ENCODE results near the gene STAT4. TPM values are rescaled to one million over a fixed set of nuclear protein-coding genes. Genes with fewer than 3 reads are reported as not detected.

The STAT4 gene
- total and polyA plus RNA-seq, 4 donors: 2.5 to 11.5 (median 5.6) TPM

DNA sequence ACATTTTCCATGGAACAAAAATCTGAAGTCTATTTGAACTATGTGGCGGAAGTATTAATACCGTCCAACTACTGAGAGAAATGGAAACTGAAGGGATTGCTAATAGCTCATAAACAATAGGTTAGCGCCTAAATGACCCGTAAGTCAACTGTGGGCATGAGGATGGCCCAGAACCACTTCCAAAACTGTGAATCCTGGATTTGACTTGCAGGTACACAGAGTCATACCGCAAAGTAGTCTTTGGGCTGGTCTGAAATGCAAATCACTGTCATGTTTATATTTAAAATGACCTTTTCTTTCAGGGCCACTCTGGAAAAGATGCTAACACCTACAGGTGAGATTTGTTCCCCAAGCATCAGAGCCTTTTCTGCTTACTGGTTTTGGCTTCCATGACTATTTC is 50.6 kb downstream of the STAT4 start:
- H3K9me3 ChIP-seq (ENCODE audit: control insufficient read depth in 4 of 4, insufficient read depth in 3 of 4, low read length in 3 of 4): no peaks in the 10 kb centered on the region
- DNase-seq (no peak), ATAC-seq (ENCODE audit: insufficient read depth, low FRiP score) (no peak)
- no peaks in the 10 kb centered on the region for H3K36me3 ChIP-seq (ENCODE audit: control insufficient read depth in 4 of 4, insufficient read depth in 4 of 4, low read length in 4 of 4)
- no peak overlapping the region for H3K9ac ChIP-seq (ENCODE audit: insufficient read depth in 1 of 2, low read length in 2 of 2)
- H3K4me3 ChIP-seq: no peak overlapping the region
- WGBS, 2 donors: 94 to 98% methylated on average over 5 of the region's 5 CpGs
- H3K27ac ChIP-seq (ENCODE audit: low read depth in 1 of 2, low read length in 1 of 2): no peak overlapping the region
- H3K27me3 ChIP-seq (ENCODE audit: control insufficient read depth in 3 of 3, insufficient read depth in 3 of 3, low read length in 2 of 3): no peaks in the 10 kb centered on the region
- H3K4me1 ChIP-seq (ENCODE audit: control insufficient read depth in 5 of 5, insufficient read depth in 5 of 5, low read length in 5 of 5): no peaks in the 10 kb centered on the region
- TF ChIP-seq, protein P1, sequence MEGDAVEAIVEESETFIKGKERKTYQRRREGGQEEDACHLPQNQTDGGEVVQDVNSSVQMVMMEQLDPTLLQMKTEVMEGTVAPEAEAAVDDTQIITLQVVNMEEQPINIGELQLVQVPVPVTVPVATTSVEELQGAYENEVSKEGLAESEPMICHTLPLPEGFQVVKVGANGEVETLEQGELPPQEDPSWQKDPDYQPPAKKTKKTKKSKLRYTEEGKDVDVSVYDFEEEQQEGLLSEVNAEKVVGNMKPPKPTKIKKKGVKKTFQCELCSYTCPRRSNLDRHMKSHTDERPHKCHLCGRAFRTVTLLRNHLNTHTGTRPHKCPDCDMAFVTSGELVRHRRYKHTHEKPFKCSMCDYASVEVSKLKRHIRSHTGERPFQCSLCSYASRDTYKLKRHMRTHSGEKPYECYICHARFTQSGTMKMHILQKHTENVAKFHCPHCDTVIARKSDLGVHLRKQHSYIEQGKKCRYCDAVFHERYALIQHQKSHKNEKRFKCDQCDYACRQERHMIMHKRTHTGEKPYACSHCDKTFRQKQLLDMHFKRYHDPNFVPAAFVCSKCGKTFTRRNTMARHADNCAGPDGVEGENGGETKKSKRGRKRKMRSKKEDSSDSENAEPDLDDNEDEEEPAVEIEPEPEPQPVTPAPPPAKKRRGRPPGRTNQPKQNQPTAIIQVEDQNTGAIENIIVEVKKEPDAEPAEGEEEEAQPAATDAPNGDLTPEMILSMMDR (IDR thresholded peaks at IDR 0.05; ENCODE audit: control extremely low read depth, extremely low read depth): no peak

DNA sequence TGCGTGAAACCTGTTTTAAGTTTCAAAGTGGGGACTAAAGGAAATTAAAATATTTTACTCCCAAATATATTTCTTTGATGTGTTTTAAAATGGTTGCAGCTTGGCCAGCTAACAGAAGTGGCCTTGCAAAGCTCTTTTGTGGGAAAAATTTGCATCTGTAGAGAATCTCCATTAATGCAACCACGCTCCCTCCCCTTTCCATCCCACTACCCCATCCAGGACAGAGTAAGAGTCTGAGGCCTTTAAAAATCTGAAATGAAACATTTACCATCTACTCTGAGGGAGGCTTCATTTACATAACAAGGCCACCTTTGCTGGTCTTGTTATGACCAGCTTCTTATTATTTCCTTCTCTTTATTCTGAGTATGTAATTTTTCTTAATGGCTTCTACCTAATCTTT is 63.5 kb downstream of the STAT4 start:
- DNase-seq (no peak), ATAC-seq (ENCODE audit: insufficient read depth, low FRiP score) (no peak)
- no peak overlapping the region for H3K9ac ChIP-seq (ENCODE audit: insufficient read depth in 1 of 2, low read length in 2 of 2)
- TF ChIP-seq, protein P1 (IDR thresholded peaks at IDR 0.05; ENCODE audit: control extremely low read depth, extremely low read depth): no peak
- no peaks in the 10 kb centered on the region for H3K27me3 ChIP-seq (ENCODE audit: control insufficient read depth in 3 of 3, insufficient read depth in 3 of 3, low read length in 2 of 3)
- H3K27ac ChIP-seq (ENCODE audit: low read depth in 1 of 2, low read length in 1 of 2): no peak overlapping the region
- no peaks in the 10 kb centered on the region for H3K36me3 ChIP-seq (ENCODE audit: control insufficient read depth in 4 of 4, insufficient read depth in 4 of 4, low read length in 4 of 4)
- H3K9me3 ChIP-seq (ENCODE audit: control insufficient read depth in 4 of 4, insufficient read depth in 3 of 4, low read length in 3 of 4): no peaks in the 10 kb centered on the region
- no peaks in the 10 kb centered on the region for H3K4me1 ChIP-seq (ENCODE audit: control insufficient read depth in 5 of 5, insufficient read depth in 5 of 5, low read length in 5 of 5)
- 100% methylated on average over 2 of the region's 2 CpGs for WGBS, 2 donors
- H3K4me3 ChIP-seq: no peak overlapping the region

DNA sequence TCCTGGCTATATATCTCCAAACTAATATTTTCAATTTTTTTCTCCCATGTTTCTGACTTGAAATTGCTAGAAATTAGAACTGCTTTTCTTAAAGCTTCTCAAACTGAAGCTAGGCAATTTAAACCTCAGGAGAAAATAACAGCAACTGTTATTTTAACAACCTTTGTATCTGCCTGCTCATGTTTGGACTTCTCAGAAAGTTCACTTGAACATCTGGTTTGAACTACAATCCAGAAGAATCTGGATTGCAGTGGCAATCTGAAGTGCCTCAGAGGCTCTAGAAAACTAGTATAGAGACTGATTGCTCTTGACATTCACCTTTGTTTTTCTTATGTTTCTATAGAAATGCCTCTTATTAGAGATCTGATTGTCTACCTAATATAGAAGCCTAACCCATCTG is 64.1 kb downstream of the STAT4 start:
- no peak for DNase-seq
- Histone ChIP-seq H3K4me3 (no peak overlapping the region), H3K27ac (ENCODE audit: low read depth in 1 of 2, low read length in 1 of 2) (no peak overlapping the region), H3K4me1 (ENCODE audit: control insufficient read depth in 5 of 5, insufficient read depth in 5 of 5, low read length in 5 of 5) (no peaks in the 10 kb centered on the region), H3K9ac (ENCODE audit: insufficient read depth in 1 of 2, low read length in 2 of 2) (no peak overlapping the region), H3K9me3 (ENCODE audit: control insufficient read depth in 4 of 4, insufficient read depth in 3 of 4, low read length in 3 of 4) (no peaks in the 10 kb centered on the region), H3K27me3 (ENCODE audit: control insufficient read depth in 3 of 3, insufficient read depth in 3 of 3, low read length in 2 of 3) (no peaks in the 10 kb centered on the region), H3K36me3 (ENCODE audit: control insufficient read depth in 4 of 4, insufficient read depth in 4 of 4, low read length in 4 of 4) (no peaks in the 10 kb centered on the region)
- TF ChIP-seq, protein P1 (IDR thresholded peaks at IDR 0.05; ENCODE audit: control extremely low read depth, extremely low read depth): no peak
- no peak for ATAC-seq (ENCODE audit: insufficient read depth, low FRiP score)

DNA sequence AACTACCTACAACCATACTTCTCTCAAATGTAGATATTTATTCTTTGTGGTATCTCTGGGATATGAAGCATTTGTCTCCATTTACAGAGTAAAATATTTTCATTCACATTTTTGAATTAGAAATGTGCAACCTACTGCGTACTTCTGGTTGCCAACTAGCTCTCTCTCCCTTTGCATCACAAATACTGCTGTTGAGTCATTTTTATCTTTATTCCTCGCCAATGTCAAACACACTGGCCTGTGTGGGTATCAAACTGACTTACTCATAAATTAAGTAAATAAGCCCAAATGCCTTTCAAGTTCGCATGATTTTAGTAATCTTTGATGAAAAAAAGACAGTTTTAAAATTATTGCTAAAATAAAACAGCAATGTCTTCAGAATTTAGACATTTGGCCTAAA is 67.3 kb downstream of the STAT4 start:
- TF ChIP-seq, protein P1 (IDR thresholded peaks at IDR 0.05; ENCODE audit: control extremely low read depth, extremely low read depth): no peak
- Histone ChIP-seq H3K9ac (ENCODE audit: insufficient read depth in 1 of 2, low read length in 2 of 2) (no peak overlapping the region), H3K4me3 (no peak overlapping the region), H3K27me3 (ENCODE audit: control insufficient read depth in 3 of 3, insufficient read depth in 3 of 3, low read length in 2 of 3) (no peaks in the 10 kb centered on the region), H3K27ac (ENCODE audit: low read depth in 1 of 2, low read length in 1 of 2) (no peak overlapping the region), H3K36me3 (ENCODE audit: control insufficient read depth in 4 of 4, insufficient read depth in 4 of 4, low read length in 4 of 4) (no peaks in the 10 kb centered on the region), H3K4me1 (ENCODE audit: control insufficient read depth in 5 of 5, insufficient read depth in 5 of 5, low read length in 5 of 5) (no peaks in the 10 kb centered on the region), H3K9me3 (ENCODE audit: control insufficient read depth in 4 of 4, insufficient read depth in 3 of 4, low read length in 3 of 4) (no peaks in the 10 kb centered on the region)
- ATAC-seq (ENCODE audit: insufficient read depth, low FRiP score) (no peak), DNase-seq (no peak)
- 94 to 98% methylated on average over 3 of the region's 3 CpGs for WGBS, 2 donors
